A549 (cell line): ENCODE measurements around the gene ATG5. TPM values are rescaled to one million over a fixed set of nuclear protein-coding genes. Genes with fewer than 3 reads are reported as not detected.
A peak's percentile ranks its signal among the peaks of the same experiment; 100 is the strongest.

Experiments used
- ATAC-seq, 2 experiments: fragments of 200-7000 bp in 1 of 2; fragments of >200 bp in 1 of 2; cut with Nextera tagmentation in 1 of 2; cut with Tn5 transposase in 1 of 2; 3 replicates each; pipeline versions ENCODE4 v1.8.0 to v1.9.1; 2018 to 2020; ENCODE audit warnings: mild to moderate bottlenecking in 1 of 2, moderate library complexity in 1 of 2
- CTCF ChIA-PET: fragments of 300-600 bp; sonication (Branson Sonifier 250); formaldehyde crosslinking; extraction: SDS; loops from one replicate; lab custom pipeline; 2021; ENCODE audit warnings: antibody characterized with exemption, inconsistent platforms; lab: Yijun Ruan, JAX
- POLR2A ChIA-PET: fragments of 350-600 bp; formaldehyde crosslinking; extraction: SDS; loops from one replicate; lab custom pipeline; 2021; ENCODE audit warnings: antibody characterized with exemption, inconsistent platforms; lab: Yijun Ruan, JAX
- DNase-seq, 2 experiments: peaks; one replicate each; pipeline versions ENCODE4 v3.0.0 to v3.0.0-alpha.2; 2011 to 2016; ENCODE audit warnings: low read depth in 1 of 2, low spot score in 1 of 2
- FAIRE-seq: peaks from 2 replicates; lab custom pipeline; 2011; peaks lifted over from hg19 to GRCh38; lab: Jason Lieb, UNC
- H3K27ac ChIP-seq, 2 experiments: fragments of >200 bp; sonication (Bioruptor Twin); formaldehyde crosslinking; 3 replicates each; pipeline ENCODE4 v1.5.1; 2016 to 2017
- H3K4me1 ChIP-seq: fragments of >200 bp; sonication (Bioruptor Twin); formaldehyde crosslinking; 3 replicates; pipeline ENCODE4 v1.6.1; 2016
- H3K4me2 ChIP-seq: fragments of >200 bp; sonication (Bioruptor Twin); formaldehyde crosslinking; 3 replicates; pipeline ENCODE4 v1.6.1; 2016
- H3K4me3 ChIP-seq: fragments of >200 bp; sonication (Bioruptor Twin); formaldehyde crosslinking; 3 replicates; pipeline ENCODE4 v1.5.1; 2016
- H3K9me3 ChIP-seq: fragments of >200 bp; sonication (Bioruptor Twin); formaldehyde crosslinking; 3 replicates; pipeline ENCODE4 v1.6.1; 2016
- BHLHE40 ChIP-seq: IDR thresholded peaks from 2 replicates; pipeline ENCODE4 v1.6.1; 2012; ENCODE audit warnings: low read depth, low read length, inconsistent platforms
- CBX2 ChIP-seq: fragments of 200-600 bp; sonication (generic); IDR thresholded peaks from 2 replicates; pipeline ENCODE4 v1.6.1; 2016; ENCODE audit warnings: low read depth, mild to moderate bottlenecking, borderline replicate concordance
- EHF ChIP-seq: fragments of 250-450 bp; sonication (Bioruptor Pico); IDR thresholded peaks from 2 replicates; pipeline ENCODE4 v1.5.0; 2020; ENCODE audit warnings: mild to moderate bottlenecking
- FOXS1 ChIP-seq: fragments of 250-450 bp; sonication (Bioruptor Pico); IDR thresholded peaks from 2 replicates; pipeline ENCODE4 v1.5.0; 2020; ENCODE audit warnings: mild to moderate bottlenecking, moderate library complexity
- HOXA7 ChIP-seq: fragments of 250-450 bp; sonication (Bioruptor Pico); IDR thresholded peaks from 2 replicates; pipeline ENCODE4 v1.5.0; 2020; ENCODE audit warnings: mild to moderate bottlenecking, moderate library complexity
- HOXB13 ChIP-seq: fragments of 250-450 bp; sonication (Bioruptor Pico); IDR thresholded peaks from 2 replicates; pipeline ENCODE4 v1.5.0; 2020; ENCODE audit warnings: low read depth, mild to moderate bottlenecking, moderate library complexity
- MAFK ChIP-seq: fragments of 450-650 bp; IDR thresholded peaks from 2 replicates; pipeline ENCODE4 v1.6.1; 2014; ENCODE audit not compliant: partially characterized antibody
- MAZ ChIP-seq: fragments of 150-350 bp; IDR thresholded peaks from 2 replicates; pipeline ENCODE4 v1.6.1; 2014; ENCODE audit warnings: antibody characterized with exemption, low read depth, low read length, borderline replicate concordance
- MYC ChIP-seq: IDR thresholded peaks from 2 replicates; pipeline ENCODE4 v1.6.1; 2012; ENCODE audit warnings: mild to moderate bottlenecking, inconsistent platforms, low read length, improper control_type of control experiment, borderline replicate concordance
- NPAS2 ChIP-seq: fragments of 250-450 bp; sonication (Bioruptor Pico); IDR thresholded peaks from 2 replicates; pipeline ENCODE4 v1.8.0; 2022; ENCODE audit warnings: mild to moderate bottlenecking, moderate library complexity, borderline replicate concordance
- PHF8 ChIP-seq: fragments of 200-600 bp; sonication (generic); IDR thresholded peaks from 2 replicates; pipeline ENCODE4 v1.6.1; 2016; ENCODE audit warnings: low read depth, mild to moderate bottlenecking, antibody characterized with exemption, moderate library complexity, borderline replicate concordance
- RCOR1 ChIP-seq: fragments of 150-350 bp; IDR thresholded peaks from 2 replicates; pipeline ENCODE4 v1.6.1; 2014; ENCODE audit warnings: antibody characterized with exemption, low read length, low read depth
- SMC3 ChIP-seq: fragments of >200 bp; sonication (Bioruptor Twin); formaldehyde crosslinking; IDR thresholded peaks from 3 replicates; pipeline ENCODE4 v1.6.1; 2018; ENCODE audit warnings: inconsistent platforms
- ZFP36 ChIP-seq: fragments of 450-650 bp; IDR thresholded peaks from 2 replicates; pipeline ENCODE4 v1.6.1; 2014; ENCODE audit warnings: borderline replicate concordance; ENCODE audit not compliant: partially characterized antibody
- WGBS: methylation state at CpG from one replicate; pipeline ENCODE4 v1.1.6; 2017; ENCODE audit errors: missing lambda C conversion rate; 5-methylcytosine and 5-hydroxymethylcytosine counted together
- polyA plus RNA-seq, 4 experiments: library from polyadenylated mRNA; depleted of rRNA in 3 of 4; stranded (reverse); fragments of >200 nt; fragmentation: RNase III in 1 of 4; extraction: RNeasy Plus Mini Kit Qiagen cat#74134 plus additional on column Dnase treatment in 1 of 4; gene quantifications; 2 replicates in 3 of 4; 3 replicates in 1 of 4; pipeline ENCODE4 v1.2.3, GENCODE V29; 2011 to 2017
- TF ChIP-seq, protein P1 (sequence below): IDR thresholded peaks from 2 replicates; pipeline ENCODE4 v1.6.1; 2012
- TF ChIP-seq, protein P2 (sequence below): fragments of >200 bp; sonication (Bioruptor Twin); formaldehyde crosslinking; IDR thresholded peaks from 2 replicates; pipeline ENCODE4 v1.6.1; 2016
- TF ChIP-seq, protein P3 (sequence below): fragments of 450-650 bp; IDR thresholded peaks from 2 replicates; pipeline ENCODE4 v1.6.1; 2014; ENCODE audit warnings: antibody characterized with exemption
- TF ChIP-seq, protein P4 (sequence below): IDR thresholded peaks from 2 replicates; pipeline ENCODE4 v1.6.1; 2012; ENCODE audit warnings: low read depth, borderline replicate concordance
- TF ChIP-seq, protein P5 (sequence below): fragments of >200 bp; sonication (Bioruptor Twin); formaldehyde crosslinking; IDR thresholded peaks from 3 replicates; pipeline ENCODE4 v1.6.1; 2016
- TF ChIP-seq, protein P6 (sequence below): fragments of 200-600 bp; sonication (generic); IDR thresholded peaks from 2 replicates; pipeline ENCODE4 v1.6.1; 2016; ENCODE audit warnings: antibody characterized with exemption, mild to moderate bottlenecking, moderate library complexity

The ATG5 gene
- polyA plus RNA-seq, 2 of the 4 experiments (the other 2 are of a cell fraction) = 26.6 to 53.5 TPM

DNA sequence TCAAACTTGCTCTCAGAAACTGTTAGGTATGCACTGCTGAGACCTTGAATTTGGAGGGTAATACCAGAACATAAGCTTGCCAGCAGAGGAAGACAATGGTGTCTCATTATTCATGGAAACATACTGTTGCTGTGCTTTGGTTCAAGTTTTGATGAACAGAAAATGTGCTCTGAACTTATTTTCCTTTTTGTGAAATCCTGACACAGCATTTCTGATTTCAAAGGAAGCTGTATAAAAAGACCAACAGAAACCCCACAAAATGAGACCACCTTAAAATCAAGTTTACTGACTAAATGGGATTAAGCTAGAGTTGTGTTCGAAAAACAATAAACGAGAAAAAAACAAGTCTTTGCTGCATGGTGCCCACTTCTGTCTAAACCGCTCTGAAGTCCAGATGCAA is 169.1 kb downstream of the ATG5 start:
- no peak overlapping the region for H3K4me3 ChIP-seq
- no peak for FAIRE-seq
- peaks cover 9% of the 10 kb centered on the region; the same call in 1 of the 3 replicates for H3K4me1 ChIP-seq
- H3K27ac ChIP-seq = no peak overlapping the region
- no peak overlapping the region for H3K4me2 ChIP-seq
- POLR2A ChIA-PET = no interaction called here
- no peaks in the 10 kb centered on the region for H3K9me3 ChIP-seq
- TF ChIP-seq, protein P1, sequence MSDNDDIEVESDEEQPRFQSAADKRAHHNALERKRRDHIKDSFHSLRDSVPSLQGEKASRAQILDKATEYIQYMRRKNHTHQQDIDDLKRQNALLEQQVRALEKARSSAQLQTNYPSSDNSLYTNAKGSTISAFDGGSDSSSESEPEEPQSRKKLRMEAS = no peak
- TF ChIP-seq HOXB13 (CRISPR knock-in tag) (no peak), MAFK (peak; percentile 52)
- TF ChIP-seq, all 56 proteins: peak for 1
- 93% methylated on average over 3 of the region's 3 CpGs for WGBS
- ATAC-seq (no peak), DNase-seq (no peak)
- CTCF ChIA-PET = interaction anchor here (0.8 to 0.9 kb wide), 2 partner anchors 12 to 13 kb away, joined by 3 to 4 read pairs; no protein-coding TSS in a partner anchor

DNA sequence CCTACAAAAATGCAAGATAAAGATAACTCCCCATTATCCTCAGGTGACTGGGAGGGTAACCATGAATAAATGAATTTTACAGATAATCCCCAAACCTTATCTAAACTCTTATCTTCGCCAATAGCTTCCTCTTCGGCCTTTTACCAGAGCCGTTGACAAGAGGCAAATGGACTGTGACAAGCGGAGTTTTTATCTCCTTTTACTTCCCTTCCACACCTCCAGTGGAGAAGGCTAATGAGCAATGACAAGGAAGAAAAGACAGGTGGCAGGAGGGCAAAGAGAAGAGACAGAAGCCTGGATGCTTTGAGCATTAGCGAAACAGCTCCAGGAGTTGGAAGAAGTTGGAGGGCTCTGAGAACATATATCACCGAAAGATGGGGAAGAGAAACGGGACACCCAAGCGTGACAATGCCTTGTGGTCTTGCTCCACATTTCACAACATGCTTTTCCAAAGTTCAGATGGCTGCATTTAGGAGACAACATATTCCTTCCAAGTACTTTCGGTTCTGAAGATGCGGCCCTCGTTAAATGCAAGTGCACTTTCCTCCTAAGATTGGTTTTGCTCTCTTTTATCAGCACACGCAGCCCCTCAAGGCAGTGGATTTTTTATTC is 170.2 kb downstream of the ATG5 start:
- FAIRE-seq = no peak

More for the DNA sequence above, 170.2 kb downstream of the ATG5 start:
- POLR2A ChIA-PET = no interaction called here
- CTCF ChIA-PET = no interaction called here
- no peak for TF ChIP-seq FOXS1 (CRISPR knock-in tag)
- no peak for TF ChIP-seq HOXA7 (CRISPR knock-in tag)
- TF ChIP-seq NPAS2 (CRISPR knock-in tag) = no peak
- no peak for TF ChIP-seq EHF
- TF ChIP-seq MYC = no peak
- TF ChIP-seq, protein P1 = no peak
- no peak for TF ChIP-seq CBX2
- no peak for TF ChIP-seq ZFP36
- TF ChIP-seq, protein P2, sequence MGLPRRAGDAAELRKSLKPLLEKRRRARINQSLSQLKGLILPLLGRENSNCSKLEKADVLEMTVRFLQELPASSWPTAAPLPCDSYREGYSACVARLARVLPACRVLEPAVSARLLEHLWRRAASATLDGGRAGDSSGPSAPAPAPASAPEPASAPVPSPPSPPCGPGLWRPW = no peak
- TF ChIP-seq, protein P3, sequence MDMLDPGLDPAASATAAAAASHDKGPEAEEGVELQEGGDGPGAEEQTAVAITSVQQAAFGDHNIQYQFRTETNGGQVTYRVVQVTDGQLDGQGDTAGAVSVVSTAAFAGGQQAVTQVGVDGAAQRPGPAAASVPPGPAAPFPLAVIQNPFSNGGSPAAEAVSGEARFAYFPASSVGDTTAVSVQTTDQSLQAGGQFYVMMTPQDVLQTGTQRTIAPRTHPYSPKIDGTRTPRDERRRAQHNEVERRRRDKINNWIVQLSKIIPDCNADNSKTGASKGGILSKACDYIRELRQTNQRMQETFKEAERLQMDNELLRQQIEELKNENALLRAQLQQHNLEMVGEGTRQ = no peak
- TF ChIP-seq RCOR1 = no peak
- TF ChIP-seq, protein P4, sequence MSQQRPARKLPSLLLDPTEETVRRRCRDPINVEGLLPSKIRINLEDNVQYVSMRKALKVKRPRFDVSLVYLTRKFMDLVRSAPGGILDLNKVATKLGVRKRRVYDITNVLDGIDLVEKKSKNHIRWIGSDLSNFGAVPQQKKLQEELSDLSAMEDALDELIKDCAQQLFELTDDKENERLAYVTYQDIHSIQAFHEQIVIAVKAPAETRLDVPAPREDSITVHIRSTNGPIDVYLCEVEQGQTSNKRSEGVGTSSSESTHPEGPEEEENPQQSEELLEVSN = no peak
- no peak for TF ChIP-seq PHF8
- TF ChIP-seq, protein P5, sequence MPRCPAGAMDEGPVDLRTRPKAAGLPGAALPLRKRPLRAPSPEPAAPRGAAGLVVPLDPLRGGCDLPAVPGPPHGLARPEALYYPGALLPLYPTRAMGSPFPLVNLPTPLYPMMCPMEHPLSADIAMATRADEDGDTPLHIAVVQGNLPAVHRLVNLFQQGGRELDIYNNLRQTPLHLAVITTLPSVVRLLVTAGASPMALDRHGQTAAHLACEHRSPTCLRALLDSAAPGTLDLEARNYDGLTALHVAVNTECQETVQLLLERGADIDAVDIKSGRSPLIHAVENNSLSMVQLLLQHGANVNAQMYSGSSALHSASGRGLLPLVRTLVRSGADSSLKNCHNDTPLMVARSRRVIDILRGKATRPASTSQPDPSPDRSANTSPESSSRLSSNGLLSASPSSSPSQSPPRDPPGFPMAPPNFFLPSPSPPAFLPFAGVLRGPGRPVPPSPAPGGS = no peak
- TF ChIP-seq SMC3 = no peak
- no peak for TF ChIP-seq MAZ
- TF ChIP-seq BHLHE40 = no peak
- TF ChIP-seq, protein P6, sequence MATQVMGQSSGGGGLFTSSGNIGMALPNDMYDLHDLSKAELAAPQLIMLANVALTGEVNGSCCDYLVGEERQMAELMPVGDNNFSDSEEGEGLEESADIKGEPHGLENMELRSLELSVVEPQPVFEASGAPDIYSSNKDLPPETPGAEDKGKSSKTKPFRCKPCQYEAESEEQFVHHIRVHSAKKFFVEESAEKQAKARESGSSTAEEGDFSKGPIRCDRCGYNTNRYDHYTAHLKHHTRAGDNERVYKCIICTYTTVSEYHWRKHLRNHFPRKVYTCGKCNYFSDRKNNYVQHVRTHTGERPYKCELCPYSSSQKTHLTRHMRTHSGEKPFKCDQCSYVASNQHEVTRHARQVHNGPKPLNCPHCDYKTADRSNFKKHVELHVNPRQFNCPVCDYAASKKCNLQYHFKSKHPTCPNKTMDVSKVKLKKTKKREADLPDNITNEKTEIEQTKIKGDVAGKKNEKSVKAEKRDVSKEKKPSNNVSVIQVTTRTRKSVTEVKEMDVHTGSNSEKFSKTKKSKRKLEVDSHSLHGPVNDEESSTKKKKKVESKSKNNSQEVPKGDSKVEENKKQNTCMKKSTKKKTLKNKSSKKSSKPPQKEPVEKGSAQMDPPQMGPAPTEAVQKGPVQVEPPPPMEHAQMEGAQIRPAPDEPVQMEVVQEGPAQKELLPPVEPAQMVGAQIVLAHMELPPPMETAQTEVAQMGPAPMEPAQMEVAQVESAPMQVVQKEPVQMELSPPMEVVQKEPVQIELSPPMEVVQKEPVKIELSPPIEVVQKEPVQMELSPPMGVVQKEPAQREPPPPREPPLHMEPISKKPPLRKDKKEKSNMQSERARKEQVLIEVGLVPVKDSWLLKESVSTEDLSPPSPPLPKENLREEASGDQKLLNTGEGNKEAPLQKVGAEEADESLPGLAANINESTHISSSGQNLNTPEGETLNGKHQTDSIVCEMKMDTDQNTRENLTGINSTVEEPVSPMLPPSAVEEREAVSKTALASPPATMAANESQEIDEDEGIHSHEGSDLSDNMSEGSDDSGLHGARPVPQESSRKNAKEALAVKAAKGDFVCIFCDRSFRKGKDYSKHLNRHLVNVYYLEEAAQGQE = no peak
- no peak for DNase-seq
- H3K4me2 ChIP-seq = no peak overlapping the region
- WGBS = 96% methylated on average over 12 of the region's 12 CpGs
- no peak for ATAC-seq
- no peak overlapping the region for H3K27ac ChIP-seq
- no peaks in the 10 kb centered on the region for H3K9me3 ChIP-seq
- no peak overlapping the region for H3K4me3 ChIP-seq
- peaks cover 9% of the 10 kb centered on the region; the same call in 1 of the 3 replicates for H3K4me1 ChIP-seq
